Measurements from ENCODE around the gene TNRC6A. TPM values are rescaled to one million over a fixed set of nuclear protein-coding genes. Genes with fewer than 3 reads are reported as not detected.

Gene TNRC6A
- total and polyA plus RNA-seq, 2 experiments from 2014 or later: 12.5 to 13.1 TPM

DNA sequence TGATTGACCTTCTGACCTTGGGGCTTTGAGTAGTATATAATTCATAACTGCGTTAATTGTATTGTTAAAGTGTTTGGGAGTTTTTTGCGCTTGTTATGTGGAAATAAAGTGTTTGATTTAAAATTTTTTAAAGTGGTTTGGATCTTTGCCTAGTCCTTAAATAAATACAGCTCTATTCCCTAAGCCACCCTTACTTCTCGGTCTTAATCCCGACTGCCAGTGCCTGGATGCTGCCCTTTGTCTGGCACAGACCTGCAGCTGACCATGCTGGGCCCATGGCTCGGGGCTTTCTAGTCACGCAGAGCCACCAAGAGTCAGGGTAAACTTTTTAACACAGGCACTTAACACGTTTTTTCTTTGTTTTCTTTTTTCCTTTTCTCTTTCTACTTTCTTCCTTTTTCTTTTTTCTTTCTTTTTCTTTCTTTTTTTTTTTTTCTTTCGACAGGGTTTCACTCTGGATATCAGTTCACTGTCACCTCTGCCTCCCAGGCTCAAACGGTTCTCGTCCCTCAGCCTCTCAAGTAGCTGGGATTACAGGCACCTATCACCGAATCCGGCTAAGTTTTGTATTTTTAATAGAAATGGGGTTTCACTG lies 96.7 kb downstream of the TNRC6A start:
- H2AFZ ChIP-seq: no peak overlapping the region
- H3K4me1 ChIP-seq (ENCODE audit: insufficient read depth): no peaks in the 10 kb centered on the region
- no peaks in the 10 kb centered on the region for H3K79me2 ChIP-seq (ENCODE audit: insufficient read depth)
- H3F3A ChIP-seq (ENCODE audit: insufficient read depth): peaks cover 4% of the 10 kb centered on the region; the same call in 1 of the 2 replicates
- H3K4me2 ChIP-seq (ENCODE audit: unreplicated experiment): no peak overlapping the region
- no peaks in the 10 kb centered on the region for H4K20me1 ChIP-seq (ENCODE audit: insufficient read depth)
- no peaks in the 10 kb centered on the region for H3K9me2 ChIP-seq (ENCODE audit: insufficient read depth)
- in situ Hi-C loops (cut with MboI): no loop called here
- H3K27me3 ChIP-seq (replicated peaks; ENCODE audit: insufficient read depth): no peaks in the 10 kb centered on the region
- no peaks in the 10 kb centered on the region for H3K9me3 ChIP-seq (ENCODE audit: low read depth)
- no peak overlapping the region for H3K27ac ChIP-seq
- H3K4me3 ChIP-seq: no peak overlapping the region
- TF ChIP-seq EZH2phosphoT487 (IDR thresholded peaks at IDR 0.05; ENCODE audit: insufficient read depth, low read depth) (no peak), EZH2 (IDR thresholded peaks at IDR 0.05; ENCODE audit: insufficient read depth, poor library complexity, severe bottlenecking) (no peak)
- H3K9ac ChIP-seq: no peak overlapping the region
- WGBS, 2 experiments (ENCODE audit: low coverage in 1 of 2, low lambda C conversion rate in 2 of 2, missing lambda C conversion rate in 2 of 2): 73 to 77% methylated on average over 11 to 12 of the region's 12 CpGs
- DNase-seq: no peak
- peaks cover 29% of the 10 kb centered on the region; the same call in 1 of the 2 replicates for H3K36me3 ChIP-seq (ENCODE audit: low read depth)

- in situ Hi-C loops (cut with MboI): no loop called here
Measured at GRCh38 chr16:24826817-24827566, 97.5 kb downstream of the TNRC6A start.

GRCh38 chr16:24829153-24829552 lies 99.7 kb downstream of the TNRC6A start:
- H3K9me3 ChIP-seq (ENCODE audit: low read depth): no peaks in the 10 kb centered on the region
- H3K9ac ChIP-seq: no peak overlapping the region

More at GRCh38 chr16:24826817-24827566, 97.5 kb downstream of the TNRC6A start:
- Histone ChIP-seq H3K9me3 (ENCODE audit: low read depth) (no peaks in the 10 kb centered on the region), H3K27ac (no peak overlapping the region), H3K36me3 (ENCODE audit: low read depth) (peaks cover 27% of the 10 kb centered on the region; the same call in 1 of the 2 replicates), H3K79me2 (ENCODE audit: insufficient read depth) (no peaks in the 10 kb centered on the region), H3K9me2 (ENCODE audit: insufficient read depth) (no peaks in the 10 kb centered on the region), H3F3A (ENCODE audit: insufficient read depth) (peaks cover 4% of the 10 kb centered on the region; the same call in 1 of the 2 replicates), H3K4me3 (no peak overlapping the region), H3K27me3 (replicated peaks; ENCODE audit: insufficient read depth) (no peaks in the 10 kb centered on the region), H3K9ac (no peak overlapping the region), H3K4me1 (ENCODE audit: insufficient read depth) (no peaks in the 10 kb centered on the region), H3K4me2 (ENCODE audit: unreplicated experiment) (no peak overlapping the region), H4K20me1 (ENCODE audit: insufficient read depth) (no peaks in the 10 kb centered on the region), H2AFZ (no peak overlapping the region)
- TF ChIP-seq EZH2 (IDR thresholded peaks at IDR 0.05; ENCODE audit: insufficient read depth, poor library complexity, severe bottlenecking): no peak
- TF ChIP-seq EZH2phosphoT487 (IDR thresholded peaks at IDR 0.05; ENCODE audit: insufficient read depth, low read depth): no peak
- 91 to 92% methylated on average over 9 of the region's 9 CpGs for WGBS, 2 experiments (ENCODE audit: low coverage in 1 of 2, low lambda C conversion rate in 2 of 2, missing lambda C conversion rate in 2 of 2)
- no peak for DNase-seq

GRCh38 chr16:24833352-24833751 lies 103.9 kb downstream of the TNRC6A start:
- Histone ChIP-seq H4K20me1 (ENCODE audit: insufficient read depth) (no peaks in the 10 kb centered on the region), H3K4me2 (ENCODE audit: unreplicated experiment) (no peak overlapping the region), H3F3A (ENCODE audit: insufficient read depth) (0 out of 2 replicates have a peak, but pooled peaks cover 6% of the 10 kb centered on the region), H3K27ac (no peak overlapping the region), H3K36me3 (ENCODE audit: low read depth) (no peaks in the 10 kb centered on the region), H3K4me3 (no peak overlapping the region), H3K9ac (no peak overlapping the region), H3K9me3 (ENCODE audit: low read depth) (no peaks in the 10 kb centered on the region), H3K79me2 (ENCODE audit: insufficient read depth) (no peaks in the 10 kb centered on the region), H3K4me1 (ENCODE audit: insufficient read depth) (peaks cover 11% of the 10 kb centered on the region), H2AFZ (no peak overlapping the region), H3K9me2 (ENCODE audit: insufficient read depth) (no peaks in the 10 kb centered on the region), H3K27me3 (replicated peaks; ENCODE audit: insufficient read depth) (no peaks in the 10 kb centered on the region)
- WGBS, 2 experiments (ENCODE audit: low coverage in 1 of 2, low lambda C conversion rate in 2 of 2, missing lambda C conversion rate in 2 of 2): 91 to 93% methylated on average over 6 of the region's 6 CpGs
- in situ Hi-C loops (cut with MboI): loop anchor here (10.0 kb wide), 1 partner anchor 101 kb away; no protein-coding TSS in a partner anchor
- TF ChIP-seq EZH2phosphoT487 (IDR thresholded peaks at IDR 0.05; ENCODE audit: insufficient read depth, low read depth) (no peak), EZH2 (IDR thresholded peaks at IDR 0.05; ENCODE audit: insufficient read depth, poor library complexity, severe bottlenecking) (no peak)
- no peak for DNase-seq

More at GRCh38 chr16:24829153-24829552, 99.7 kb downstream of the TNRC6A start:
- Histone ChIP-seq H3K36me3 (ENCODE audit: low read depth) (peaks cover 24% of the 10 kb centered on the region; the same call in 1 of the 2 replicates), H3K4me3 (no peak overlapping the region), H3K4me2 (ENCODE audit: unreplicated experiment) (no peak overlapping the region), H3K4me1 (ENCODE audit: insufficient read depth) (no peaks in the 10 kb centered on the region), H3F3A (ENCODE audit: insufficient read depth) (peaks cover 4% of the 10 kb centered on the region; the same call in 1 of the 2 replicates), H3K27me3 (replicated peaks; ENCODE audit: insufficient read depth) (no peaks in the 10 kb centered on the region), H3K9me2 (ENCODE audit: insufficient read depth) (no peaks in the 10 kb centered on the region), H4K20me1 (ENCODE audit: insufficient read depth) (no peaks in the 10 kb centered on the region), H3K79me2 (ENCODE audit: insufficient read depth) (no peaks in the 10 kb centered on the region), H2AFZ (no peak overlapping the region), H3K27ac (no peak overlapping the region)
- DNase-seq: no peak
- TF ChIP-seq EZH2phosphoT487 (IDR thresholded peaks at IDR 0.05; ENCODE audit: insufficient read depth, low read depth) (no peak), EZH2 (IDR thresholded peaks at IDR 0.05; ENCODE audit: insufficient read depth, poor library complexity, severe bottlenecking) (no peak)
- WGBS, 2 experiments (ENCODE audit: low coverage in 1 of 2, low lambda C conversion rate in 2 of 2, missing lambda C conversion rate in 2 of 2): 50 to 57% methylated on average over 5 of the region's 5 CpGs
- in situ Hi-C loops (cut with MboI): no loop called here
